Measurements from ENCODE around the gene TEX14.

- no peak for TF ChIP-seq CTCF (conservative IDR thresholded peaks at IDR 0.05)
- TF ChIP-seq EZH2 (IDR thresholded peaks at IDR 0.05; ENCODE audit: low read depth): no peak
Measured at GRCh38 chr17:58560511-58560910, 131.3 kb downstream of the TEX14 start.

Data from PC-9 (cell line).